ENCODE data around the gene CACNB4. TPM values are rescaled to one million over a fixed set of nuclear protein-coding genes. Genes with fewer than 3 reads are reported as not detected.

CACNB4 gene
- total and polyA plus RNA-seq, 10 donors, result 0.14 to 5.1 (median 1.6) TPM

- intact Hi-C loops (cut with DNase I; ENCODE audit: low total_unique reads), result no loop called here
- no peak overlapping the region for H3K27ac ChIP-seq
- no peak overlapping the region for H3K4me3 ChIP-seq
- WGBS, 5 donors, result 58 to 81% (median 74%) methylated on average over 4 of the region's 4 CpGs
- peaks cover 0 to 9% (median 0%) of the 10 kb centered on the region in 6 donors for H3K4me1 ChIP-seq
- no peaks in the 10 kb centered on the region for H3K27me3 ChIP-seq (replicated peaks in 1 of 7)
- H3K36me3 ChIP-seq, result no peaks in the 10 kb centered on the region
- TF ChIP-seq POLR2AphosphoS5 (IDR thresholded peaks at IDR 0.05), result no peak
- no peak for TF ChIP-seq CTCF (IDR thresholded peaks at IDR 0.05 in 8 of 11, conservative IDR thresholded peaks at IDR 0.05 in 3 of 11)
- TF ChIP-seq POLR2A (IDR thresholded peaks at IDR 0.05), result no peak
- DNase-seq, result no peak
- H3K9me3 ChIP-seq, result no peaks in the 10 kb centered on the region
Measured at GRCh38 chr2:152075461-152076050, 23.3 kb downstream of the CACNB4 start.

- no peaks in the 10 kb centered on the region for H3K27me3 ChIP-seq (replicated peaks in 1 of 7)
- TF ChIP-seq POLR2A (IDR thresholded peaks at IDR 0.05) (no peak), POLR2AphosphoS5 (IDR thresholded peaks at IDR 0.05) (no peak), CTCF (IDR thresholded peaks at IDR 0.05 in 8 of 11, conservative IDR thresholded peaks at IDR 0.05 in 3 of 11) (no peak)
- DNase-seq, result no peak
- peaks cover 0 to 9% (median 0%) of the 10 kb centered on the region in 6 donors for H3K4me1 ChIP-seq
- H3K9me3 ChIP-seq, result no peaks in the 10 kb centered on the region
- intact Hi-C loops (cut with DNase I; ENCODE audit: low total_unique reads), result no loop called here
- 83 to 89% (median 87%) methylated on average over 2 of the region's 2 CpGs for WGBS, 5 donors
- H3K27ac ChIP-seq, result no peak overlapping the region
- H3K36me3 ChIP-seq, result no peaks in the 10 kb centered on the region
- no peak overlapping the region for H3K4me3 ChIP-seq
Measured at GRCh38 chr2:152072011-152072410, 26.8 kb downstream of the CACNB4 start.

GRCh38 chr2:152071518-152071917 lies 27.3 kb downstream of the CACNB4 start:
- no peaks in the 10 kb centered on the region for H3K36me3 ChIP-seq
- 56 to 79% (median 70%) methylated on average over 1 of the region's 1 CpG for WGBS, 5 donors
- H3K4me1 ChIP-seq, result peaks cover 0 to 9% (median 0%) of the 10 kb centered on the region in 6 donors
- no peak for DNase-seq
- TF ChIP-seq POLR2AphosphoS5 (IDR thresholded peaks at IDR 0.05) (no peak), CTCF (IDR thresholded peaks at IDR 0.05 in 8 of 11, conservative IDR thresholded peaks at IDR 0.05 in 3 of 11) (no peak), POLR2A (IDR thresholded peaks at IDR 0.05) (no peak)
- H3K4me3 ChIP-seq, result no peak overlapping the region
- H3K9me3 ChIP-seq, result no peaks in the 10 kb centered on the region
- H3K27ac ChIP-seq, result no peak overlapping the region
- intact Hi-C loops (cut with DNase I; ENCODE audit: low total_unique reads), result no loop called here
- no peaks in the 10 kb centered on the region for H3K27me3 ChIP-seq (replicated peaks in 1 of 7)

- H3K36me3 ChIP-seq, result no peaks in the 10 kb centered on the region
- no peaks in the 10 kb centered on the region for H3K27me3 ChIP-seq (replicated peaks in 1 of 7)
- no peak overlapping the region for H3K27ac ChIP-seq
- 17 to 29% (median 19%) methylated on average over 1 of the region's 1 CpG for WGBS, 5 donors
- no peak for DNase-seq
- TF ChIP-seq POLR2A (IDR thresholded peaks at IDR 0.05) (no peak), CTCF (IDR thresholded peaks at IDR 0.05 in 8 of 11, conservative IDR thresholded peaks at IDR 0.05 in 3 of 11) (no peak), POLR2AphosphoS5 (IDR thresholded peaks at IDR 0.05) (no peak)
- peaks cover 0 to 9% (median 0%) of the 10 kb centered on the region in 6 donors for H3K4me1 ChIP-seq
- no peak overlapping the region for H3K4me3 ChIP-seq
- H3K9me3 ChIP-seq, result no peaks in the 10 kb centered on the region
- intact Hi-C loops (cut with DNase I; ENCODE audit: low total_unique reads), result no loop called here
Measured at GRCh38 chr2:152071092-152071491, 27.8 kb downstream of the CACNB4 start.
